Fibroblast of peridontal ligament (primary cell): ENCODE measurements around the gene CGB2.
A peak's percentile ranks its signal among the peaks of the same experiment; 100 is the strongest.

Experiments used
- DNase-seq: peaks from one replicate; pipeline ENCODE4 v3.0.0-alpha.2; 2010; ENCODE audit errors: extremely low read depth

Gene CGB2

GRCh38 chr19:49067554-49067953, 35.9 kb downstream of the CGB2 start:
- DNase-seq, result no peak

- DNase-seq, result no peak
Observed at GRCh38 chr19:49069026-49069425, 37.3 kb downstream of the CGB2 start.

GRCh38 chr19:49070416-49070815, 38.7 kb downstream of the CGB2 start:
- DNase-seq, result no peak

- no peak for DNase-seq
Observed at GRCh38 chr19:49071860-49072547, 40.3 kb downstream of the CGB2 start.

GRCh38 chr19:49073514-49074378, 42.1 kb downstream of the CGB2 start:
- no peak for DNase-seq

- peak; percentile 67 for DNase-seq
Observed at GRCh38 chr19:49074869-49075268, 43.2 kb downstream of the CGB2 start.

DNA sequence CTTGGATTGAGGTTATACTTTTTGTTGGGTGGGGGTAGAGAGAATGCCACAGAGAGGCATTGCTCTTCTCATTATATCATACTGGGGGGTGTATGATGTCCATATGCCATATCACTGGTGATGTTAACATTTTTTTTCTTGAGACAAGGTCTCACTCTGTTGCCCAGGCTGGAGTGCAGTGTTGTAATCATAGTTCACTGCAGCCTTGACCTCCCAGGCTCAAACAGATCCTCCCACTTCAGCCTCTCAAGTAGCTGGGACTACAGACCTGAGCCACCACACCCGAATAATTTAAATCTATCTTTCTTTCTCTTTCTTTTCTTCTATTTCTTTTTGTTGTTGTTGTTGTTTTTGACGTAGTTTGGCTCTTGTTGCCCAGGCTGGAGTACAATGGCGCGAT, 48.7 kb downstream of the CGB2 start:
- no peak for DNase-seq

GRCh38 chr19:49081273-49081672, 49.6 kb downstream of the CGB2 start:
- no peak for DNase-seq
